Coronary artery (tissue), 2 donors: ENCODE measurements around the gene ZNF22.
A peak's percentile ranks its signal among the peaks of the same experiment; 100 is the strongest.

Experiments used
- DNase-seq: peaks from one replicate; pipeline ENCODE4 v3.0.0-alpha.2; 2017; ENCODE audit warnings: low spot score
- H3K27ac ChIP-seq, 2 donors: fragments of 200-600 bp; sonication (generic); one replicate each; pipeline ENCODE4 v1.5.1; 2016 to 2019
- H3K4me3 ChIP-seq: fragments of 200-600 bp; sonication (generic); 2 replicates; pipeline ENCODE4 v1.5.1; 2016; ENCODE audit warnings: mild to moderate bottlenecking, moderate library complexity
- CTCF ChIP-seq: fragments of 200-600 bp; sonication (generic); IDR thresholded peaks from one replicate; pipeline ENCODE4 v1.5.1; 2019; ENCODE audit warnings: antibody characterized with exemption

The ZNF22 gene

DNA sequence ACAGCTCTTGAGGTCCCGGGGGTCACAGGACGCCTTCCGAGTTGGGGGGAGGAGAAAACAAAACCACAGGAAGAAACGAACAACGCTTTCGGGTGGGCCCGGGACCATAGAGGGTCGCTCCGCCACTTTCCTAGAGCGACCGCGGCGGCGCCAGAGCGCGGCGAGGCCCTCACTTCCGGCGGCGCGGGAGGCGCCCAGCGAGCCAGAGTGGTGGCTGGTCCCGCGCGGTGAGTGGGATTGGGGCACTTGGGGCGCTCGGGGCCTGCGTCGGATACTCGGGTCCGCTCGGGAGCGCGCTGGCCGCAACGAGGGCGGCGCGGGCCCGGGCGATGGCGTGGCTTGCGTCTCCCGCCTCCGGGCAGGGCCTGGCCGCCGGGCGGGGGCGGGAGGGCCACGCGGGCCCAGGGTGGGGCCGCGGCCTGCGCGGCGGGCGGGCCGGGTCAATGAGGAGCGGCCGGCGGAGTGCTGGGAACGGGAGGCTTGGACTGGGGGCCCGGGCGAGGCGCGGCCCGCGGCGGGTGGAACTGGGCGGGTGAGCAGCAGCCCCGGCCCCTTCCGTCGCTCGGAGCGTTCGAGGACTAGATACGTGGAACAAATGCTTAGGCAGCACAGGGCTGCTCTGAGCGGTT lies at the start of gene ZNF22:
Gene ZNF22, plus strand, starts transcription at position 172 of the 629 bp plus-strand sequence. CDS start 2,446 bp downstream, outside the sequence.
- TF ChIP-seq CTCF: no peak
- peak within 1 kb of the TSS; percentile 85 to 98 for H3K27ac ChIP-seq
- peak within 1 kb of the TSS; percentile 78 for H3K4me3 ChIP-seq
- peak; percentile 84 for DNase-seq

DNA sequence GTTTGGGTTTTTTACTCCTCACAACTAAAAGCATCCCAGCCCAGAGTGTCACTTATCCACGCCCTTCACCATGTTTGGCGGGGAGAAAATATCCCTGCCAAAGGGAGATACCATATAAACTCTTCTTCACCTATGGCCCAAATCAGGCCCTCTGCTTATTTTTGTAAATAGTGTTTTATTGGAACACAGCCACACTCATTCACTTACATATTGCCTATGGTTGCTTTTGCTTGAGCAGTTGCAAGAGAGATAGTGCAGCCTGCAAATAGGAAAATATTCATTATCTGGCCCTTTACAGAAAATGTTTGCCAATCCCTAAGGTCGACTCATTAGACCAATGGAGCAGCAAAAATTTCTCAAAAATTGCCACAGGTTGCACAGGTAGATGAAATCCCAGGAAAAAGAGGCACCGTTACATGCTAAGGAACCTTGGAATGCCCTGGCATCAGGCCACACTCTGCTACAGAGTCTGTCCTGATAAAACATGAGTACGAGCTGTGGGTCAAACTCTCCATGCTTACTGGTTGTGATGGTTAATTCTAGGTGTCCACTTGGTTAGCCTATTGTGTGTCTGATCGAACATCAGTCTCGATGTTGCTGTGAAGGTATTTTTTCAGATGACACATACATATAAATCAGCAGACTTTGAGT lies 49.0 kb upstream of the ZNF22 start:
- no peak overlapping the region for H3K27ac ChIP-seq
- no peak for TF ChIP-seq CTCF
- no peak for DNase-seq
- H3K4me3 ChIP-seq: no peak overlapping the region

- H3K27ac ChIP-seq: peak overlapping the region in 1 of 2 donors; percentile 28
- no peak for TF ChIP-seq CTCF
- DNase-seq: peak; percentile 47
- H3K4me3 ChIP-seq: no peak overlapping the region
Observed at GRCh38 chr10:44952779-44953231, 47.9 kb upstream of the ZNF22 start.

DNA sequence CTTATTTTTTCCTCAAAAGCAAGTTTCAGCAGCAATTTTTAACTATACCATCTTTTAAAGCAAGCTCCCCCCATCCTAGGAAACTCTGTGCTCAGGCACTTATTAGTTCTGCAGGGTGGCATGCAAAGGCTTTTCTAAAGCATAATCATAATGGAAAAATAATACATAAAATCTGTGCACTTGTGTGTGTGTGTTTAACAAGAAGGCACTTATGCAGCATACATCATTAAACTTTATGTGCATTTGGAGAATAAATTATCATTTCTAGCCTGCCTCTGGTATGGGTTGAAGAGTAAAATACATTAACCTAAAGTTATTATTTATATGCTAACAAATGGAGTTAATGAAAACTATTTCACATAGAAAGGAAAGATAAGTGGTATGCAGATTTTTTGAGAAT lies 46.7 kb upstream of the ZNF22 start:
- no peak overlapping the region for H3K4me3 ChIP-seq
- no peak overlapping the region for H3K27ac ChIP-seq
- TF ChIP-seq CTCF: no peak
- DNase-seq: no peak

DNA sequence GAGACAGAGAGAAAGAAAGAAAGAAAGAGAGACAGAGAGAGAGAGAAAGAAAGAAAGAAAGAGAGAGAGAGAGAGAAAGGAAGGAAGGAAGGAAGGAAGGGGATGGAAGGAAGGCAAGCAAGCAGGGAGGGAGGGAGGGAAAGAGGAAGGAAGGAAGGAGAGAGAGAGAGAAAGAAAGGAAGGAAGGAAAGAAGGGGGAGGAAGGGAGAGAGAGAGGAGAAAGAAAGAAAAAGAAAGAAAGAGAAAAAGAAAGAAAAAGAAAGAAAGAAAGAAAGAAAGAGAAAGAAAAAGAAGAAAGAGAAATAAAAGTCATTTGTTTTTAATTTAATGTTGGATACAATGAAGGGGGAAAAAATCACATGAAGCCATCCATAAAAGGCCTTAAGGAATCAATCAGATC lies 45.8 kb upstream of the ZNF22 start:
- no peak overlapping the region for H3K27ac ChIP-seq
- no peak for TF ChIP-seq CTCF
- DNase-seq: no peak
- H3K4me3 ChIP-seq: no peak overlapping the region

DNA sequence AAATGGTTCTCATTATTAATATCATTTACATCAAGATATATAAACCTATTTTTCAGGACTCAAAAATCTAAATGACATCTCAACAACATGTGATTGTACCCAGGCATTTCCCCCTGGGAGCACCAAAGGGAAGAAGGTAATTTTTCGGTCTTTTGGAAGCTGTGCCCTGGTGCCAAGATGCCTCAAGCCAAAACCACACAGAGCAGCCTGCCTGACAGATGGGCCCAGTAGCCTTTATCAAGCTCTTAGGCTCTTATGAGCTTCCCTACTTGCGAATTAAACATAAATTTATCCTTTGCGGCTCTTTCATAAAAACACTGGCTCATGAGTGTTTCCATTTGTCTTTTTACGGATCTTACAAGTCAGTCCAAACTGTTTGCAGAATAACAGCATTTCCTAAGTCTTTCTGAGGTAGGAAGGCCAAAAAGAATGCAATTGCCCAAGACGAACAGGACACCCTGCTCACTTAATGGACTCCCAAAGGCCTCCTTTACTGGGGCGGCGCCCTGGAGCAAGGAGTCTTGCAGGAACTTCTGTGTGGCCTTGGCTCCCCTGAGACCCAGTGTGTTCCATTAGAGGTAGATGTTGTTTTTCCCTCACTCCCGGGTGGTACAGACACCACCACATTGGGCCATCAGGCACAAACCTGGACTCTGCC lies 45.2 kb upstream of the ZNF22 start:
- peak; percentile 79 for DNase-seq
- Histone ChIP-seq H3K4me3 (no peak overlapping the region), H3K27ac (peak overlapping the region in 1 of 2 donors; percentile 20)
- no peak for TF ChIP-seq CTCF
